Ramos (cell line): ENCODE data around the gene PODN.

Source experiments
- in situ Hi-C: fragments of 300-500 bp; cut with MboI; formaldehyde crosslinking; loops from one replicate; pipeline ENCODE4 v1.14.3; 2022; ENCODE audit warnings: low sequenced_read_pairs; ENCODE audit not compliant: unreplicated experiment

The PODN gene

DNA sequence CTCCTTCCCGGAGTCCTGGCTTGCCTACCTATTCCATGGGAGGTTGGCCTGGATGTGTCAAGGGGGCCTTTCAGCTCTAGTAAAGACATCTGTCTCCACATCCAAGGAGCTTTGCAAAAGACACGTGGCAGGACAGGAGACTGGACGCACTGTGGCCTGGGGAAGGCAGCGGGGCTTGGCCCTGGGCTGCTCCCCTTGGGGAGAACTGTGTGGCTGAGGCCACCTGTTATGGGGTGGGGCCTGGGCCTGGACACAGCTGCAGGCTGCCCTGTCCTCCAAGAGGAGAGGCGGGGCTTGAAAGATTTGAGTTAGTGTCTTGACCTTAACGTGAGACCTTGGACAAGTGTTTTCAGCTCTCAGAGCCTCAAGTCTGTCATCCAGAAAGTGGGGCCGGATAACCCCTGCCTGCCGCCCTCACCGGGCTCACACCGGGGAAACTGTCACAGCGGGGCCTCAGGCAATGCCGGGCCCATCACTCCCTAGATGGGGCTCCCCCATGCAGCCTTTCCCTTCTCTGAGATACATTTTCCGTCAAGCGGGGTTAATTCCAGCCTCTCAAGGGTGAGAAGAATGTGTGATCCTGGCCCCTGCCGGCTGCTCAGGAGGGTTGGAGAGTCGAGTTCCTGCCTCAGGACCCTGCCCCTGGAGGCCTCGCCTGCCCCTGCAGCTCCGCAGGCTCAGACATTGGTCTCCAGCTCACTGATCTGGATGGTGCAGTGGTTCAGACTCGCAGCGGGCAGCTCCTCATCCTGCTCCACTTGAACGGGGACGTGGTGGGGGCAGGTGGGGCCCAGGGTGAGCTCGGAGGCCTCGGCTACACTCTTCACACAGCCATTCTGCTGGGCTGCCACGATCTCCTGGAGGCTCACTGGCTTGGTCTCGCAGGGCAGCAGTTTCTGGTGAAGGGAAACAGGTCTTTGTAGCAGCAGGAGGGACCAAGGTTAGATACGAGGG, 25.6 kb downstream of the PODN start:
- in situ Hi-C loops, result no loop called here

DNA sequence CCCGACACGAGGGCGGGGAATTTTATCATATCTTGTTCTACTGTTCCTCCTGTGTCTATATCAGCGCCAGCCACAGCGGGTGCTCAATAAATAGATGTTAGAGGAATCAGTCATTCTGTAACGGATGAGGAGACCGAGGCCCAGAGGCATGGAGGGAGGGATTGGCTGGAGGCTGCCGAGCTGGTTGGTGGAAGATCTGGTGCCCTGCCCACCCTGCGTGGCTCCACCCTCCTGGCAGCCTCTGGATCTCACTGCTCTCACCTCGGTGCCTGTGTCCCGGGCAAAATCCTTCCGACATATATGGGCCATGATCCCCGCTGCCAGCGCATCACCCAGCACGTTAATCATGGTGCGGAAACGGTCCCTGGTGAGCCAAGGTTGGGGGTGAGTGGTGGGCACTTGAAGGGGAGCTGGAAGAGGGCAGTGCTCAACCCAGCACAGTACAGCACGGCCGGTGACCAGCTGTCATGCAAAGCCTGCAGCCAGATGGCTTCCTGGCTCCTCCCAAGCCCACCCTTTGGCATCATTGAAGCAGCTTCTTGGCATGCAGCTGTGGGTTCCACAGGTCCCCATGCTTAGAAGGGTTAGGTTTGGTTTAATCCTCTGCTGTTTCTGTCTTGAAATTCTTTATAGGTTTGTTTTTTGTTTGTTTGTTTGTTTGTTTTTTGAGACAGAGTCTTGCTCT, 26.7 kb downstream of the PODN start:
- in situ Hi-C loops, result no loop called here

DNA sequence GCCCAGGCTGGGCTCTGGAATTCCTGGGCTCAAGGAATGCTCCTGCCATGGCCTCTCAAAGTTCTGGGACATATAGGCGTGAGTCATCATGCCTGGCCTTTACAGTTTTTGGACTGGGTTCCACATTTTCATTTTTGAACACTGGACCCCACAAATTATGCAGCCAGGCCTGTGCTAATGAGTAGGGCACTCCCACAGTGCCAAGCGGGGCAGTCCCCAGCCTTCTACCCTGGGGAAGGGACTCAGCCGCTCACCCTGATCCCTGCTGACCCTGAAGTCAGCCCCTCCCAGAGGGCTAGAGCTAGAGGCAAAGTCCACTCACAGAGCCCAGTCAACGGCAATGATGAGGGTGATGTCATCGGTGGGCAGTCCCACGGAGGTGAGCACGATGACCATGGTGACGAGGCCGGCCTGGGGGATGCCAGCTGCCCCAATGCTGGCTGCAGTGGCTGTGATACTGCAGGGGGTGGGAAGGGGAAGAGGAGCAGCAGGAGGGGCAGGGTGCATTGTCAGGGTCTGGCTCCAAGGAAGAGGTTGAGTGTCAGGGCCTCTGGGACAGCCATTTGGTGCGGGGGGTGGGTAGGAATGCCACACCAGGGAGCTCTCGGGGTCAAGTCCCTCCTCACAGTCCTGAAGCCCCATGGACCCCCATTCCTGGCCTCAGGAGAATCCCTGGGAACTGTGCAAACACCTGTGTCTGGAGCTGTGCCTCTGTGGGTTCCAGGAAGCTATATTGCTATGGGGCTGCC, 27.6 kb downstream of the PODN start:
- in situ Hi-C loops, result no loop called here

DNA sequence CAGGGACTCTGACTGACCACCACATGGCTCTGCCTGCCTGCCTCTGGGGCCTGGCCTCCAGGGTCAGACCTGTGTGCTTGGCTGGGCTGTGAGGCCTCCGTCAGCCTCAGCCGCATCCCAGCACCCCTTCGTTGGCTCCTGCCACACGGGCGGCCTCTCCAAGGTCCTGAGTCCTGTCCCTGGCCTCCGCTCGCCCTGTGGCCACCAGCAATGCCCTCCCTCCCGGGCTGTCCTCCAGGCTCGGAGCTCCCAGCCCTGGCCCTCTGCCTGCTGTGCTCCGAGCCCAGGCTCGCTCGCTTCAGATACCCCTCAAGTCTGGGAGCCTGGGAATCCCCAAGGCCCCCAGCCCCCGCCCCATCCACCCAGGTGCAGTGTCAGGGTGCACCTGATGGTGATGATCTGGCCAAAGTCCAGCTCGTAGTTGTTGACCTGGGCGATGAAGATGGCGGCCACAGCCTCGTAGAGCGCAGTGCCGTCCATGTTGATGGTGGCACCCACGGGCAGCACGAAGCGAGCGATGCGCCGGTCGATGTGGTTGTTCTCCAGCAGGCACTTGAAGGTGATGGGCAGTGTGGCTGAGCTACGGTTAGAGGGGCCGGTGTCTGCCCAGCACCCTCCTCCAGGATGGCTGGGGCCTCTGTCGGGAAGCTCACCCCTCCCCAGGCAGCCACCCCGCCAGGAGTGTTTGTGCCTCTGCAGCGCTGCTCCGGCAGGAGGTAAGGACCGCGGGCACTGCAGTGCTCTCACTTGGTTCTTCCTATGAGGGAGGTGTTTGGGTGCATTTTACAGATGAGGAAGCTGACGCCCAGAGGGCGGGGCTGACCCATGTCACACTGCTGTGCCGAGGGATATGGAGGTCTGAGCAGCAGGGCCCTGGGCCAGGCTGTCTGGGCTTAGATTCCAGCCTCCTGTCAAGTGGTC, 28.5 kb downstream of the PODN start:
- in situ Hi-C loops, result no loop called here

- in situ Hi-C loops, result no loop called here
These were observed 30.0 kb downstream of the PODN start for GRCh38 chr1:53091841-53092645.

DNA sequence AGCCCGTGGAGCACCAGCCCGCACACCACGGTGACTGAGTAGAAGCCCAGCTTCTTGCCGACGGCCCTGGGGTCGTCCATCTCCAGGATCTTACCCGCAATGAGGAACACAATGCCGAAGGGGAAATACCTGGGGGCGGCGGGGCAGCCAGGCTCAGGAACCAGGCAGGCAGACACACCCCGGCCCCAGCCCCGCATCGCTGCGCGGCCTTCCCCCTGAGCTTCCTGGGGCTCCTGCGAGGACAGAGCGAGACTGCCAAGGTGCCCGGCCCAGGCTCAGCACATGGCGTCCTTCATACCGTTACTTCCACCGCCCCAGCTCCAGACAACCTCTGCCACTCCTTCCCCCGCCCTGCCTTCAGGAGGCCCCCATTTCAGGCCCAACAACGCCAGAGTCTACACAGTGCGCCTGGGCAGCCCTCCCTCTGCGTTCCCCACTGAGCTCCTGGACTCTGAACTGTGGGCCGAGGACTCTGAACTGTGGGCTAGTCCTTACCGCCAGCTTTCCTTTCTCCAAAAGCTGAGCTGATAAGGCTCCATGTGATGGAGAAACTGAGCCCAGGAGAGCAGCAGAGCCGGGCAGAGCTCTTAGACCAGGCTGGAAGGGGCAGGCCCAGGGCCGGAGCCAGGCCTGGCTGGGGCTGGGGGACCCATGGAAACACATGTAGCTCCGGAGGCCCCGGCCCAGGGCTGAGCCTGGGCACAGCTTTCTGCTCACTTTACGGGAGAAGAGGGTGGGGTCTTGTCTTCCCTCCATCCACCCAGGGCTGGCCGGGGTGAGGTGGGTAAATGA, 30.8 kb downstream of the PODN start:
- in situ Hi-C loops, result no loop called here

- in situ Hi-C loops, result no loop called here
These were observed 31.4 kb downstream of the PODN start for GRCh38 chr1:53093451-53093754.

DNA sequence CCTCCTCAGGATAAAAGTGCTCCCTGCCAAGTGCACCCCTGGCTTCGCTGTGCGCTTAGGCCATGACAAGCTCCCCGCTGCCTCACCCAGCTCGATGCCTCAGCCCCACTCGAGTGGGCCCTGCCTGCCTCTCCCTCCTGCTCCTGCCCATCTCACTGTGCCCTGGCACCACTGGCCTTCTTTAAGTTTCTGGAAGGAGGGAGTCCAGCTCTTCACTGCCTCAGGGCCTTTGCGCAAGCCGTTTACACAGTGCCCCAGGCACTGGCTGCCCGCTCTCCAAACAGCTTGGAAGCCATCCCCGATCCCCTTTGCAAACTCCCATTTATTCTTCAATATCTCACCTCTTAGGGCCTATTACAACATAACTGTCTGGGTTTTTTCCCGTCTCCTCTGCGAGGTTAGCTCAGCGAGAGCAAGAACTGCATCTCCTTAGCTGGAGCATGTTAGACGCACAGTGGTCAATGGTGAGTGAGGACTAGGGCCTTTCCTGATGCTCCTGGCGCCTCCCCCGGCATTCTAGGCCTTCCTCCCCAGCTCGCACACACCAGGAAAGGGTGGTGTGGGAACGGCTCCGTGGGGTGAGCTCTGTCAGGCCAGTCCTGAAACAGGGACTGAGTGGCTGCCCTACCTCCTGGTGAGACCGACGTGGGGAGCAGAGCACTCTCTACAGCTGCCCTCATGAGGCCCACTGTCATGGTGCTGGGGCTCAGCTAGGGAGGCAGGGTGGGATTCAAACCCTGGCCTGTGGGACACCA, 31.9 kb downstream of the PODN start:
- in situ Hi-C loops, result no loop called here

GRCh38 chr1:53094533-53094919, 32.5 kb downstream of the PODN start:
- in situ Hi-C loops, result no loop called here

GRCh38 chr1:53104289-53104913, 42.4 kb downstream of the PODN start:
- in situ Hi-C loops, result no loop called here

GRCh38 chr1:53107090-53107489, 45.1 kb downstream of the PODN start:
- in situ Hi-C loops, result no loop called here

- in situ Hi-C loops, result no loop called here
These were observed 45.7 kb downstream of the PODN start for GRCh38 chr1:53107570-53108322.

- in situ Hi-C loops, result no loop called here
These were observed 46.9 kb downstream of the PODN start for GRCh38 chr1:53108646-53109580.

GRCh38 chr1:53110370-53111072, 48.5 kb downstream of the PODN start:
- in situ Hi-C loops, result no loop called here

GRCh38 chr1:53111073-53111556, 49.1 kb downstream of the PODN start:
- in situ Hi-C loops, result no loop called here
